UCSD-AML1 (cell line): ENCODE data around the gene PRR22.
"Not testable (repeated sequence)": the region's sequence is repeated elsewhere in the genome, so short reads cannot be mapped to it uniquely, and the experiment has no call there.

Experiments
- DNase-seq: peaks from one replicate; lab custom pipeline; 2025; ENCODE audit not compliant: unreplicated experiment; lab: John Stamatoyannopoulos, UW

PRR22 gene

DNA sequence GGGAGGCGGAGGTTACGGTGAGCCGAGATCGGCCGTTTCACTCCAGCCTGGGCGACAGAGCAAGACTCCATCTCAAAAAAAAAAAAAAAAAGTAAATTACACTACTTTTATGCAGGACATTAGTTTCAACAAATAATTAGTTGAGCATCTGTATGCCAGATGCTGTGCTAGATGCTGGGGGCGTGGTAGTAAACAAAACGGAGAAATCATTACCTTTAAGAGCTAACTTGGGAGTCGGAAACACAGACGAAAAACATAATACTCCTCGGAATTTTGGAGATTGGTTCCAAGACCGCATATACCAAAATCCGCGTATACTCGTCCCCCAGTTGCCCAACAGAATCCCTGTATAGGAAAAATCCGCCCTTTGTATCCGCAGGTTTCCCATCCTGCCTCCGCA, 7.7 kb upstream of the PRR22 start:
- no peak for DNase-seq

DNA sequence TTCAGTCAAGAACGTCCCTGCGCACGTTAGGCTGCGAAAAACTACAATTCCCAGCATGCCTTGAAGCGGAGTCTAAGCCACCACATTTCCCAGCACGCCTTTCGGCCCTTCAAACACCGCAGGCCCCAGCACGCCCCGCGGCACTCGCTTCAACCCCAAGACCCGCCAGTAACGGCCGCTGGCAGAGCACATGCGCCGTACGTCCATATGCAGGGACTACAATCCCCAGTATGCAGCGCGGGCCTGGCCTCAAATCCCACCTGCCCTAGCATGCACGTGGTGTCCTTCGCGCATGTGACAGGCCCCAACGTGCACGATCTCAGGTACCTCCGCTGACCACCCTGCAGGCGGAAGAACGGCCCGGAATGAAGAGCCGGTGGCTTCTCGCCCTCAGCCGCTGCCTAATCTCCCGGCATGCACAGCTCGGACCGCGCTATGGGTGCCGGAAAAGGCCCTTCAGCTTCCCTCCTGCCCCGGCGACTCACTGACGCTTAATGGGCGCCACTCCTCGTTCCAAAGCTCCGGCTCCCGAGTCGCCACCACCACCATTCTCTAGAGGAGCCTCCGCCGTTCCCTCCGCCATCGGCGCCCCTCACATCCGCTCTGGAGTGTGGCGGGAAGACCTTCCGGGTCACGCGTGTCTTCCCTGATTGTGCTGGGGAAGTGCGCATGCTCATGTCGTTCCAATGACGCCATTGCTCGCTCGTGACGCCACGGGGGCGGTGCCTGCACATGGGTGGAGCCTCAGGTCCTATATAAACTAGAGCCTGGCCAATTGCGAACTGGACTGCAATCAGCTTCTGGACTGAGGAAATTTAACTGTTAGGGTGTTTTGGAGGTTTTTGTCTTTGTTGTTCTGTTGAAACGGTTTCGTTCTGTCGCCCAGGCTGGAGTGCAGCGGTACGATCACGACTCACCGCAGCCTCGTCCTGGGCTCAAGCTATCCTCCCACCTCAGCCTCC, 6.3 kb upstream of the PRR22 start, which contains the start of gene DUS3L:
TSS of gene DUS3L (minus strand) at position 605 of the 962 bp plus-strand sequence. CDS start at position 583, 22 bp downstream.
- peak; percentile 98 for DNase-seq

DNA sequence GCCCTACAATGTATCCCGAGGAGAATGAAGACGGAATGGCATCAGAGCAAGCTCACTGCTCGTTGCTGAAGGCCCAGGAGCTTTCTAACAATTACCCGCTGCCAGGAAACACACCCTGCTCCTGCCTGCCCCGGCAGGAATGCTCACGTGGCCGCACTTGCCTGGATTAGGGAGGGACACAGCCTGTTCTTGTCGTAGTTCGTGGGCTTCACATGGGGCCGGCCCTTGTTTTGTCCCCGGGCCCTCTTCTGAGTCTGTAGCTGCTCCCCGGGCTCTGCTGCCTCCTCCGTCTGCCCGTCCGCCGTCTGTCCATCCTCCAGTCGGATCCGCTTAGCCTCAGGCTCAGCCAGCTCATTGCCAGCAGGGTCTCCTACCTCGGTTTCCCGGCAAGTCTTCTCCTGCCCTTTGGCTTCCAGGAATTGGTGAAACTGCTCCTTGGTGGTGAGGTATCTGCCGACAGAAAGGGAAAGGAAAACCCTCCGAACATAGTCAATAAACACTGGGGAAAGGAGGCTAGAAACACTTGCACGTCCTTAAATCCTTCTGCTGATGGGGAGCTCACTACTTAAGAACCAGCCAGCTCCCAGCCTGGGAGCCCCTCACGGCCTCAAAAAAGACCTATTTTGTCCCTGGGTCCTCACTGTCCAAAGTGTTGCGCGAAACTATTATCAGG, 5.5 kb upstream of the PRR22 start:
- no peak for DNase-seq

DNA sequence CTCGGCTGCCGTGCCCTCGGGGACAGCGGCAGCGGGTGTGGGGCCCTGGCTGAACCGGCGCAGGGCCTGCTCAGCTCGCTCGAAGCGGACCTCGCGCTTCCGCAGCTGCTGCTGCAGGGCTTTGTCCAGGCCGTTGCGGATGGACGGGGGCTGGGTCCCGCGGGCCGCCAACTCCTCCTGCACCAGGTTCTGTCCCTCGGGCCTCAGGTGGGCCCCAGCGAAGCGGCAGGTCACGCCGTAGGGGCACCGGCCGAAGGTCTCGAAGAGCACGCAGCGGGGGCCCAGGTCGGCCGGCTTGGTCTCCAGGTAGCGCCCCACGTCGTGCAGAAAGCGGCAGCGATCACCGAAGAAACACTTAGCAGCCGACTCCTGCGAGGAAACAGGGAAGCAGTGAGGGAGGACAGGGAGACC, 4.8 kb upstream of the PRR22 start:
- DNase-seq, result no peak

DNA sequence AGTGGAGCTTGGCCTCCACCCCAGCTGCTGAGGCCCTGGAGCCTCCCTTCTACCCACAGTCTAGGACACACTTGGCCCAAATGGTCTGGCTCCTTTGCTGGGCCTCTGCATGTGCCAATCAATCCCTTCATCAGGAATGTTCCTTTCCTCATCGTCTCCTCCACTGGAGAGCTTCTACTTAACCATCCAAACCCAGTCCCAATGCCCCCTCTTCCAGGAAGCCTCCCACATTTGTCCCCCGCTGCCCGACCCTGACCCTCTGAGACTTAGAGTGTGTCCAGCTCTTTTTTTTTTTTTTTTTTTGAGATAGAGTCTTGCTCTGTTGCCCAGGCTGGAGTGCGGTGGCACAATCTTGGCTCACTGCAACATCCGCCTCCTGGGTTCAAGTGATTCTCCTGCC, 3.9 kb upstream of the PRR22 start:
- no peak for DNase-seq

DNA sequence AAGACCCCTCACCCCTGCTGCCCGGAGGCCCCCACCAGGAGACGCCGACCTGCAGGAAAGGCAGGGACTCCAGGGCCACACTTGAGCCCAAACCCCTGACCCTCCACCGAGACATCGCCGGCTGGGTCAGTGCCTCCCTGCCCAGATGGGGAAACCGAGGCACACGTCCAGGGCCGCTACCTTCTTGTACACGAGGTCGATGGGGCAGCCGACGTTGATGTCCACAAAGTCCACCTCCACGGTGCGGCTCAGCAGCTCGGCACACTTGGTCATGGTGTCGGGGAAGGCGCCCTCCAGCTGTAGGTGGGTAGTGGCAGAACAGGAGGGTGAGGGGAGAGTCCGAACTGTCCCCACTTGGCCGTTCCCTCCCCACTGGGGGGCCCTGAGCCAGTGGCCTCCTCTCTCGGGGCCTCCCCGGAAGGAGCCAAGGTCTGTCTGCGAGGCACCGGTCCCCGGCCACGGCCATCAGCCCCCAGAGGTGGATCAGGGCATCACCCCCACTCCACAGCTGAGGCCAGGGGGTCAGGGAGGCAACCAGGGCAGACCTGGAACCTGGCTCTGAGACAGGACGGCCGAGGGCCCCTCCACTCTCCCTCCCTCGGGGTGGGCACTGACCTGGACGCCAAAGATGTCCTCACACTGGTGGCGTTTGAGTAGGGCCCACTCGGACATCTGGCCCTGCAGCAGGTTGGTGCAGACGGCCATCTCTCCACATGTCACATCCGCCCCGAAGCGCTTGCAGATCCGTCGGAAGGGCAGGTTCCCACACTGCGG, 3.0 kb upstream of the PRR22 start:
- DNase-seq, result no peak

DNA sequence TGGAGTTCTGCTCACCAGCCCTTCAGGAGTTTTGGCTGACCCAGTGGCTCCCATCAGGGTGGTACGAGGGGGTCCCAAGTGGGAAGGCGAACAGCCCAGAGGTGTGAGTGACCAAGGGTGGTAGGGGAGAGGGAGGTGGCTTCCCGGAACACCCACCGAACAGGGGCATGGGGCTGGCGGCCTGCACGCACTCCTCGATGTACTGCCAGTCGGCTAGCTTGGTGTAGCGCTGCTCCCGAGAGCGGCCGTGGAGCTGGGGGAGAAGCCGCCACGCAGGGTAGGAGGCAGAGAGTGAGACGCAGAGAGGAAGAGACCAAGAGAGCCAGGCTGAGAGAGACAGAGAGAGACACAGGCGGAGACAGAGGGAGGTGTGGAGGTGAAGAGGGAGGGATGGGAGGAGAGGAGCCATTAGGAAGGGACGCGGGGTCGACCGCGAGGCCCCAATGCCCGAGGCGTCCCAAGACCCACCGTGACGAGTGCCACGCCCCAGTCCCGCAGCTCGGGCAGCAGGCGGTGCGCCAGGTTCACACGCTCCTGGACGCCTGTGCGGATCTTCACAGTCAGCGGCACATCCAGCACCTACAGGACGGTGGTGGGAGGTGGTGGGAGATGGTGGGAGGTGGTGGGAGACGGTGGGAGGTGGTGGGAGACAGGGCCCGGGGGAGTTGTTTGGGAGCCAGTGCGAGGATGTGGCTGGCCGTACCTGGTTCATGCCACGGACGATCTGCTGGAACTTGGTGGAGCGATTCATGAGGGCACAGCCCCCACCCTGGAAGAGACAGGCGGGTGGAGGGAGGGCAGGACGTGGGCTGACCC, 2.3 kb upstream of the PRR22 start:
- DNase-seq, result no peak

DNA sequence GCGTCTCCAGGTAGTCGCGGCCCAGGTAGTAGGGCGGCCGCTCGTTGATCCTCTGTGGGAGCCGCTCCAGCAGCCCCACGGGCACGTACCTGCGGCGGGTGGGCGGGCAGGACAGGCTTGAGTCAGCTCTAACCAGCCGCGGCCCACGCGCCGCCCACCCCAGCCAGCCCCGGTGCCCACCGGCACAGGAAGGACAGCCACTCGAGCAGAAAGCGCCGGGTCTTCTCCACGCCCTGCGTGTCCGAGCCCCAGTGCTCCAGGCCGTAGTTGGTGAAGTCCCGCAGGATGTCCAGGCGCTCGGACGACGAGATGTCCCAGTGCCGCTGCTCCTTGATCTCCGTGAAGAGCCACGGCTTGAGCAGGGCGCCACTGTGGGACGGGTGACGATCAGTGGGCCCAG, 877 bp upstream of the PRR22 start:
- DNase-seq, result no peak

DNA sequence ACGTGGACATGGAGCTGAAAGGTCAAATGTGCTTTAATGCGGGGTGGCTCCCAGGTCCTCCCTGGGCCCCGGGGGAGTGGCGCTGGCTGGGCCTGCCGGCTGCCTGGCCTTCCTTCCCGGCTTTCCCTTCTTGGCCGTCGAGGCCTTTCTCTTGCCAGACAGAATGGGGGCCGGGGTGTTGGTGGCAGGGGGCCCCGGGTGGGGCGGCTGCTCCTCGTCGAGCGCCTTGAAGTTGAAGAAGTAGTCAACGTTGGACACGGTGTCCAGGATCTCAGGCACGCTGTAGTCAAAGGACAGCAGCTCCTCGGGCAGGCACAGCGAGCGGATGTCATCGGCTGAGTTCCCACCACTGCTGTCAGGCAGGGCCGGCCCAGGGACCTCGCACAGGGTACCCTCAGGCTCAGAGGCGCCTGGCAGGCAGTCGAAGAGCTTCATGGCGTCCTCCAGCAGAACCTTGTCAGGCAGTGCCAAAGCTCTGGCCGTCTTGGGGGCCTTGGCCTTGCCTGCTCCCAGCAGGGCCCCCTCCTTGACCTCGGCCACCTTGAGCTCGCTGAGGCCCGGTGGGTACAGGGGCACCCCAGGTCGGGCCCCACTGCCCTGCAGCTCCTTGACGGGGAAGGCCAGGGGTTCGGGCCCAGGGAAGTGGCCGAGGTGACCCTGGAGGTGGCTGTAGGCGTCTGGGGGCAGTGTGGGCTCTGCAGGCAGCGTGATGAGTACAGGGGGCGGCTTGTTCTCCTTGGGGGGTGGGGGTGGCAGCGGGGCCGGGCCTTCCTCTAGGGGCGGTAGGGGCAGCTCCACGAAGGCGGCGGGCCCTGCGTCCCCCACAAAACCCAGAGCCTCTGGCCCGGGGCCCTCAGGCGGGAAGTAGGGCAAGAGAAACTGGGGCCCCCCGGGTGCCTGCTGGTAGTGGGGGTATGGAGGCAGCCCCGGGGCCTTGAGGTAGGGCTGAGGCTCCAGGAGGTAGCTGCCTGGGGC, 1.3 kb downstream of the PRR22 start:
- DNase-seq, result no peak

DNA sequence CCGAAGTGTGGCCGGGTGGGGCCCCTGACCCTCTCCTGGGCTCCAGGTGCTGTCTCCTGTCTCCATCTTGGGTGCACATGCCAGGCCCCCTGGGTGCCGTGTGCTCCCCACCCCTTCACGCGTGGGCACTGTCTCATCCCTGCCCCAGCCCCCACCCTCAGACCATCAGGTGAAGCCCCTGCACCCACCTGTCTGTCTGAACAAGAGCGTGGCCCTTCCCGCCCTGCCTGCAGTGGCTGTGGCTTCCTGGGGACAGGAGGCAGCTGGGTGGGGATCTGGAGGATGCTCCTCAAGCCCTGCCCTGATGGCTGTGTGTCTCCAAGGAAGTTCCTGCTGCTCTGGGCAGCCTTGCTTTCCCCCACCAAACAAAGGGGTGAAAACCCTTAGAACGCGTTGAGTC, 2.2 kb downstream of the PRR22 start:
- no peak for DNase-seq

DNA sequence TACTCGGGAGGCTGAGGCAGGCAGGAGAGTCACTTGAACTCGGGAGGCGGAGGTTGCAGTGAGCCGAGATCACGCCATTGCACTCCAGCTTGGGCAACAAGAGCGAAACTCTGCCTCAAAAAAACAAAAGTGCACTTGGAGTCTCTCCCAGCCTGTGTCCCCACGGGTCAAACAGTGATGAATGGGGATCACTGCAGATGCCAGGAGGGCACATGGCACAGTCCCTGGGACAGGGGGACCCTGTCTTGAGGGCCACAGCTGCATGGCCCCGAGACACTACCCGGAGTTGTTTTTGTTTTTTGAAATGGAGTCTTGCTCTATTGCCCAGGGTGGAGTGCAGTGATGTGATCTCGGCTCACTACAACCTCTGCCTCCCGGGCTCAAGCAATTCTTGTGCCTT, 3.6 kb downstream of the PRR22 start:
- not testable (repeated sequence) for DNase-seq

DNA sequence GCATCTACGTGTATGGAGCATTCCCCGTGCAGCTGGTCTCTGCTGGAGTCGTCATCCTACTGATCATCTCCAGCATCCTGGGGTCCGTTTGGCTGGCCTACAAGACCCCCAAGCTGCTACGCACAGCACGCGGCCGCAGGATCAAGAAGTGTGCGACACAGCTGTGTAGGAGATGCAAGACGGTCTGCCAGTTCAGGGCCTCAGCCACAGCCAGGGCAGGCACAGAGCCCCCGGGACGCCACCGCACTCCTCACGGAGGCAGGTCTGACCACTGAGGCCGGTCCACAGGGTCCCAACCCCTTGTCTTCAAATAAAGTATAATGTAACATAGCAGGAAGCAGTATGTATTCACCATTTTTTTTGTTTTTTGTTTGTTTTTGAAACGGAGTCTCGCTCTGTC, 6.1 kb downstream of the PRR22 start:
- DNase-seq, result no peak

DNA sequence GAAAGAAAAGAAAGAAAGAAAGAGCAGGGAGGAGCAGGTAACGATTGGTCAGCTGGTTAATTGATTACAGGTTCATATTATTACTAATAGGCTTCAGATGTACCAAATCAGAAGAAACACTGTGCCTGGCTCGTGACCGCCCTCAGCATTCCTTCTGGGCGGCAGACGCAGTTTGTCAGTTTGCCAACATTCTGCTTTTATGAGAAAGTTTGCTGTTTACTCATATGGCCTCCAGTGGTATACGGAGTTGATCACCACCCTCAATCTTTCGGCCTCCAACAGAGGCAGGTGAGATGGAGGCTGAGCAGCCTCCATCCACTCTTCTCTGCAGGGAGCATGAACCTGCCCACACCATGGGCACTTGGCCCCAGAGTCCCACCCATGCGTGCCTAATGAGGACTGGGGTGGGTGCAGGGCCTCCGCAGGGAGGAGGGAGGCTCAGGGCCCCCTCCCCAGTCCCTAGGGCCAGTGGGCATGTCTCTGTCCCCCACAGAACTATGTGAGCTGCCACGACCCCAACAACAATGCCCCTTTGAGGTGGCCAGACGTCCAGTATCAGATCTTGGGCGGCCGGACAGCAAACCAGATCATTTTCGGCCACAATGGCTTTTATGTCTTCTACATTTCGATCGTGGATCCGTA, 8.8 kb downstream of the PRR22 start:
- no peak for DNase-seq

DNA sequence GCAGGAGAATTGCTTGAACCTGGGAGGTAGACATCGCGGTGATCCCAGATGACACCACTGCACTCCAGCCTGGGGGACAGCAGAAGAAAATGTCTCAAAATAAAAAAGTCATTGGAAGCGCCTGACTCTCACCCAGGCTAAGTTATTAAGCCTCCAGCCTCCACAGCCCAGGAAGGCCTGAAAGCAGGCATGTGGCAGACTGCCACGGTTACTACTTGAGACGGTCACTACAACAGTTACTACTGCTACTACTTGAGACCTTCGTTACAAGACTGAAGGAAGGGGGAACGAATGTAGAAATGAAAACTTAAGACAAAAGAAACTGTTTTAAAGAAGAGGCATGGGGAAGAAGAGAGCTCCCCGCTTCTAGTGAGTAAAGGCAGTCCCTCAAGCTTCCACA, 9.6 kb downstream of the PRR22 start:
- no peak for DNase-seq

DNA sequence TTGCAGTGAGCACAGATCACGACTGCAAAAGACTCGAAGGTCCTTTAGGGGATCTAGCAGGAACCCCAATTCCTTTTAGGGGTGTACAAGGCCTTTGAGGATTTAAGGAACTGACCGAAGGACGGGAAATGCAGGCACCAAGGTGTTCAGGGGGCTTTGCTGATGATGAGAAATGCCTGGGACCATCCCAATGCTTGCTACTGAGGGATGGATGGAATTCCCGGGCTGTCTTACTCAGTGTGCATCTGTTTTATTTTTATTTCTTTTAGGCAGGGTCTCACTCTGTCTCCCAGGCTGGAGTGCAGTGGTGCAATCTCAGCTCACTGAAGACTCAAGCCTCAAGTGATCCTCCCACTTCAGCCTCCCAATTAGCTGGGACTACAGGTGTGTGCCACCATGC, 11.3 kb downstream of the PRR22 start:
- DNase-seq, result no peak

DNA sequence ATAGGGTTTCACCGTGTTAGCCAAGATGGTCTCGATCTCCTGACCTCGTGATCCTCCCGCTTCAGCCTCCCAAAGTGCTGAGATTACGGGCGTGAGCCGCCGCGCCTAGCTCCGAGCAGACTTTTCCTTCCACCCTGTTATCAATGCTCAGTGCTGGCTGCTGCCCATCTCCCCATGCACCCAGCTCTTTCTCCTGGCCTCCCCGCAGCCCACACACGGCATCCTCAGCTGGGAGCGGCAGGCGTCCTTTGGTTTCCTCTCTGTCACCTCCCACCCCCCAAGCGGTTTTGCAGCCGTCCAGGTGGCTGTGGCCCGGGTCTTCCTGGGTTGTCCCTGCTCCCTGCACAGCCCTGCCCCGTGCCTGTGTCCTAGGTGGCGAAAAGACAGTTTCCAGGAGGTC, 12.1 kb downstream of the PRR22 start:
- DNase-seq, result peak; percentile 51

DNA sequence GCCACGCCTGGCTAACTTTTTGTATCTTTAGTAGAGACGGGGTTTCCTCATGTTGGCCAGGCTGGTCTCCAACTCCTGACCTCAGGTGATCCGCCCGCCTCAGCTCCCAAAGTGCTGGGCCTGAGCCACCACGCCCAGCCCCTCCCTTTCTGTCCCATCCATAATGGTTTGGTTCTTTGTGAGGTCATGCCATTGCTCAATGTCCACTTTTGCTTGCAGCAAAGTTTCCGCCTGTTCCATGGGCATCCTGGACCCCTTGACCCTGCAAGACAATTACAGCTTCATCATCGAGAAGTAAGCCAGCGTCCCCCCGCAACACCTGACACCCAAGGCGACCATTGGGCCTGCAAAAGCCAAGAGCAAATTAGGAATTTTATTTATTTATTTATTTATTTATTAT, 16.6 kb downstream of the PRR22 start:
- no peak for DNase-seq

DNA sequence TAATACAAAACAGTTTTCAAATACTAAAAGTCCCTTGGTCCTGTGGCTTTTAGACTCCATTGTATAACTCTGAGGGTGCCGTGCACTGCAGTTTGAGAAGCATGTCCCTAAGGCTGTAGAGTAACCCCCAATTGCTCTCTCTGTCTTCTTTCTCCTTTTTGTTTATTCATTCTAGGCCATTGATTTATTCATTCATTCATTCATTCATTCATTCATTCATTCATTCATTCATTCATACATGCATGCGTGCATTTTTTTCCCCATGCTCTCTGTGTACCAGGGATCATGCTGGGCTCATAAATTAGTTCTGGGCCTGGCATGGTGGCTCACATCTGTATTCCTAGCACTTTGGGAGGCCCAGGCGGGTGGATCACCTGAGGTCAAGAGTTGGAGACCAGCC, 19.3 kb downstream of the PRR22 start:
- no peak for DNase-seq

DNA sequence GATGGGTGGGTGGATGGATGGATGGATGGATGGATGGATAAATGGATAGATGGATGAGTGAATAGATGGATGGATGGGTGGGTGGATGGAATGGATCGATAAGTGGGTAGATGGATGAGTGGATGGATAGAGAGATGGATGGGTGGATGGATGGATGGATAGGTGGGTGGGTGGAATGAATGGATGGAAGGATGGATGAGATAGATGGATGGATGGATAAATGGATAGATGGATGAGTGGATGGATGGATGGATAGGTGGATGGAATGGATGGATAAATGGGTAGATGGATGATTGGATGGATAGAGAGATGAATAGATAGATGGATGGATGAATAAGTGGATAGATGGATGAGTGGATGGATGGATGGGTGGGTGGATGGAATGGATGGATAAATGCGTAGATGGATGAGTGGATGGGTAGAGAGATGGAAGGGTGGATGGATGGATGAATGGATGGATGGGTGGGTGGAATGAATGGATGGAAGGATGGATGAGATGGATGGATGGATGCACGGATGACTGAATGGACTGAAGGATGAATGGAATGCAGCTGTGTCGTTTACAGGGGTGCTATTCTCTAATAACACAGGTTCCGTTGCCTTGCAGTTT, 21.8 kb downstream of the PRR22 start:
- DNase-seq, result no peak
